ENCODE results near the gene ST6GALNAC2.
"Not testable (repeated sequence)": the region's sequence is repeated elsewhere in the genome, so short reads cannot be mapped to it uniquely, and the experiment has no call there.

Gene ST6GALNAC2

DNA sequence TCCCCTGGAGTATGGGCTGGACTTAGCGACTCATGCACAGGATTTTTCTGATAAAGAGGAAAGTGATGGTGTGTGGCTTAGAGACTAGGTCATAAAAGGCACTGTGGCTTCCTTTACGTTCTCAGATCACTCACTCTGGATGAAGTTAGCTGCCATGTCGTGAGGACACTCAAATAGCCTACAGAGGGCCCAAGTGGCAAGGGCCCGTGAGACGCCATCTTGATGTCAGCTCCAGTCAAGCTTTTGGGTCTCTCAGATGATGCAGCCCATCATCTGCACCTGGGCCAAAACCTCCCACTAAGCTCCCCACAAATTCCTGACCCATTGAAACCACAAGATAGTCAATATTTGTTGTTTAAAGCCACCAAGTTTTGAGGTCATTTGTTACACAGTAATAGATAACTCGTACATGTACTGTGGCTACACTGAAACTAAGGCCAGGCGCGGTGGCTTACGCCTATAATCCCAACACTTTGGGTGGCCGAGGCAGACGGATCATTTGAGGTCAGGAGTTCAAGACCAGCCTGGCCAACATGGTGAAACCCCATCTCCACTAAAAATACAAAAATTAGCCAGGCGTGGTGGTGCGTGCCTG, 14.7 kb downstream of the ST6GALNAC2 start:
- no peak for DNase-seq (ENCODE audit: low read depth)

DNA sequence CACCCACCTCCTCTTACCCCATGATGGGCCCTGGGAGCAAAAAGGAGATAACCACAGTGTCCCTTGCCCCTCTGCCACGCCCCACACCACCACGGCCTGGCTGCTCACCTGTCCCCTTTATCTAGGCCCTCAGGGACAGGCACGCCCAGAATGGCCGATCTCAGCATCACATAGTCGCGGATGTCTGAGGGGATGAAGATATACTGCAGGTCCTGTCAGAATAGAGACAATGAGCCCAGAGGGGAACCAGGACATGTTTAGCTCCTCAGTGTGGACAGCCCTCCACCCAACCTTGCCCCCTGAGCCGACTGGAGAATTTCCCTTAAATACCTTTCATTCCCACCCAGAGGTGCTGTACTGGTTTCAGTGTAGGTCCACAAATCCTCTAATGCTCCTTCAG, 15.2 kb downstream of the ST6GALNAC2 start:
- no peak for DNase-seq (ENCODE audit: low read depth)

- DNase-seq (ENCODE audit: low read depth), result no peak
These were observed 15.9 kb downstream of the ST6GALNAC2 start for GRCh38 chr17:76569607-76570279.

- DNase-seq (ENCODE audit: low read depth), result no peak
These were observed 16.8 kb downstream of the ST6GALNAC2 start for GRCh38 chr17:76568811-76569221.

GRCh38 chr17:76567634-76568432, 17.8 kb downstream of the ST6GALNAC2 start:
- DNase-seq (ENCODE audit: low read depth), result peak; percentile 39

GRCh38 chr17:76566988-76567431, 18.6 kb downstream of the ST6GALNAC2 start:
- DNase-seq (ENCODE audit: low read depth), result peak; percentile 22

GRCh38 chr17:76566613-76566943, 19.1 kb downstream of the ST6GALNAC2 start:
- DNase-seq (ENCODE audit: low read depth), result peak; percentile 21

DNA sequence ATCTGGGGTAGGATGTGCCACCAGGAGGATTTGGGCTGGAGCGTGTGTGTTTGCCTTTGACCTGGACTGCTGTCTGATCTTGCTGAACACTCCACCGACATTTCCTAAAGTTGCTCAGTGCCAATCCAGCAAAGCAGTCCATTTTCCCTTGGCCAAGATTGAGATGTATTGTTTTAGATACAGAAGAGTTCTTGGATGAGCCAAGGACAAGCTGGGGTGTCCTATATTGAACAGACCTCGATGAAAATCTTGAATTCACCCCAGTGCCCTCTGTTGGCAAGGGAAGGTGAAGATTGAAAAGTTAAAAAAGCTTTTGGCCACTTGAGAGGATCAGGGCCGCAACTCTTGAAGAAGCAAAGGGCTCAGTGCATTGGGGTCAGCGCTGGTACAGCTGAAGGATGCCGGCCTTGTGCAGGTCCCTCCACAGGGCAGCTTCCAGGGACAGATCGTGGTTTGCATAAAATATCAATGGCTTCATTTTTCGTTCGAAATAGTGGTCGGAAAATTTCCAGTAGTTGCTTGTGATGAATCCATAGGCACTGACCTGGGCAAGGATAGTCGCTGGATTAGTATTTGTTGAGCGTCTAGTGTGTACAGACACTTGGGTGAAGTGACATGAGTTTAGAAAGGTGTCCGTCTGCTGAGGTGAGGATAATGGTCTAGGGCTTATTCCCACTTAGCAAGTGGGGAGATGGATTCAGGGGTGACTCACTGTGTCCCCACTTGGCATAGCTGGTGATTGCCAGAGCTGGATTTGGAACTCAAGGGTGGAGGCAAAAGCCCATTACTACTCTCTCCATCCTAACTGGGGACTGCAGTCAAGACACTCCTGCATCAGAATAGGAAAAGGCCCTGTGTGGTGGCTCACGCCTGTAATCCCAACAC, 19.7 kb downstream of the ST6GALNAC2 start:
- peak; percentile 18 for DNase-seq (ENCODE audit: low read depth)

GRCh38 chr17:76564991-76565727, 20.5 kb downstream of the ST6GALNAC2 start:
- DNase-seq (ENCODE audit: low read depth), result peak; percentile 84

GRCh38 chr17:76563359-76563758, 22.3 kb downstream of the ST6GALNAC2 start:
- DNase-seq (ENCODE audit: low read depth), result not testable (repeated sequence)

DNA sequence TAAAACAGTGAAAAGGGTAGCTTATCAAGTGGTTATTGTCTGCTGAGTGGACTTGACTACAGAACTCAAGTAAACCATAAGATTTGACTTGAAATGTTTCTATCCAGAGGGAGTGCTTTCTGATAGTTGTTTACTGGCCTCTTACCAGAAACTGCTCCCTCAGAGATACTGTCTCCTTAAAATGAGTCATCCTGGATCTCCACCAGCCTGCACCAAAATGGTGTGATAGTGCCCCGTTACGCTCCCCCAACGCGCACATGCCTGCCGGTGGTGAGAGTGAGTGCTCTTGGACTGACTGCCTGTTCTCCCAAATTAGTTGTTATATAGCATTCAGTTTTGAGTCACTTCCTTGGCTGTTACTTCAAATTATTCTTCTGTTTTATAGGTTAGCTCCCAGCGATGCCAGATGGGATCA, 22.9 kb downstream of the ST6GALNAC2 start:
- peak; percentile 95 for DNase-seq (ENCODE audit: low read depth)

GRCh38 chr17:76561799-76562268, 23.8 kb downstream of the ST6GALNAC2 start:
- DNase-seq (ENCODE audit: low read depth), result peak; percentile 78

DNA sequence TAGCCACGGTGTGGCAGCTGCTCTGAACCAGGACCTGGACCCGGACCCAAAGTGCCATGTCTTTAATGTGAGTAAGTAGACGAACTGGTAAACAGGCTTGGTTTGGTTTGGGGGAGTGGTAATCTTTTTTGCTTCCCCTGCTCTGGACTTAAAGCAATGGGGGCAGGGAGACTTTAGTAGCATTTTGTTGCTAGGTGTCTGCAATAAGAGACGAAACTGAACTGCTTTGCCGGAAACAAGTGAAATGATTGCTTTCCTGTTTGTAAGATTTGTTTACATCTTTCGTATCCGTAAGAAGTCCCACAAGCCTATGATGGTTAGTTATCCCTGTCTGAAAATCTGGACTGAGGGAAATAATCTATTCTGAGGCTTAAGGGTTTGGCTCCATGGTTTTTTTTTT, 24.3 kb downstream of the ST6GALNAC2 start:
- peak; percentile 64 for DNase-seq (ENCODE audit: low read depth)

DNA sequence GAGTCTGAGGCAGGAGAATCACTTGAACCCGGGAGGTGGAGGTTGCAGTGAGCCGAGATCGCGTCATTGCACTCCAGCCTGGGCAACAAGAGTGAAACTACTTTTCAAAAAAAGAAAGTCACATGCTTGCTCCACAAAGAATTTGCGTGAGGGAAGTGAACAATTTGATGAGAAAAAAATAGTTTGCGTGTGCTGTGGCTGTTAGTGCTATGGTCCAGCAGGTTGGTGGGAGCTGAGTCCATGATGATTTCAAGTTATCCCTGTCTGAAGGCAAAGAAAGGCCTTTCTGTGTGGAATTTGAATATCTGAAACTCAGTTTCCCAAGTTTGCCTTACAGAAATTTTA, 24.8 kb downstream of the ST6GALNAC2 start:
- DNase-seq (ENCODE audit: low read depth), result peak; percentile 45

DNA sequence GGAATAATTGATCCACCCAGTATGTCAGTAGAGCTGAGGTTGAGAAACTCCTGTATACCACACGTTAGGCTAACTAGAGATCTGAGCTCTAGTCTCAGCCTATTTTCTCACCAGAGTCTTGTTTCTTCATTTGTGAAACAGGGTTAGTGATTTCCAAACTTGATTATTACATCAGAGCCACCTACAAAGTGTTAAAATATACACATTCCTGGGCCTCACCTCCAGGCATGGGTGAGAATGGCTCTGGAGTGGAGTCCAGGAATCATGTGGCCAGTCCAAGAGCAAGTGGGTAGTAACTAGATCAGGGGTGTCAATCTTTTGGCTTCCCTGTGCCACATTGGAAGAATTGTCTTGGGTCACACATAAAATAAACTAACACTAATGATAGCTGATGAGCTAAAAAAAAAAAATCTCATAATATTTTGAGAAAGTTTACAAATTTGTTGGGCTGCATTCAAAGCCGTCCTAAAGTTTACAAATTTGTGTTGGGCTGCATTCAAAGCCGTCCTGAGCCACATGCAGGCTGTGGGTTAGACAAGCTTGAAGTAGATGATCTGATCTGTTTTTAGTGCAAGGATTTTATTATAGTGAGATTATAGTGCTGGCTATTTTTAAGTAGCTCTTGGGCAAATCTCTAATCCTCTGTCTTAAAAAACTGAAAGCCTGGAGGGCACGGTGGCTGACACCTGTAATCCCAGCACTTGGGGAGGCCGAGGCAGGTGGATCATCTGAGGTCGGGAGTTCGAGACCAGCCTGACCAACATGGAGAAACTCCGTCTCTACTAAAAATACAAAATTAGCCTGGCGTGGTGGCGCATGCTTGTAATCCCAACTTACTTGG, 25.4 kb downstream of the ST6GALNAC2 start:
- DNase-seq (ENCODE audit: low read depth), result no peak

DNA sequence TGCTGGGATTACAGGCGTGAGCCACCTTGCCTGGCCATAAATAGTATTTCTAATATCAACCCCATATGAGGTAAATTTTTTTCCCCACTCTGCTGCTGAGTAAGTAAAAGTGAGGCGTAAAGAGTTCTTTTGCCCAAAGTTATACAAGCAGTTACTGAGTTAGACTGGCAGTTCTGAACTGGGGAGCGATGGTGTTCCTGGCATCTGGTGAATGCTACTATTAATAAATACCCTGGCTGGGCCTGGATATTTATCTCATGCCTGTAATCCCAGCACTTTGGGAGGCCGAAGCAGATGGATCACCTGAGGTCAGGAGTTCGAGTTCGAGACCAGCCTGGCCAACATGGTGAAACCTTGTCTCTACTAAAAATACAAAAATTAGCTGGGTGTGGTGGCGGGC, 26.2 kb downstream of the ST6GALNAC2 start:
- not testable (repeated sequence) for DNase-seq (ENCODE audit: low read depth)

DNA sequence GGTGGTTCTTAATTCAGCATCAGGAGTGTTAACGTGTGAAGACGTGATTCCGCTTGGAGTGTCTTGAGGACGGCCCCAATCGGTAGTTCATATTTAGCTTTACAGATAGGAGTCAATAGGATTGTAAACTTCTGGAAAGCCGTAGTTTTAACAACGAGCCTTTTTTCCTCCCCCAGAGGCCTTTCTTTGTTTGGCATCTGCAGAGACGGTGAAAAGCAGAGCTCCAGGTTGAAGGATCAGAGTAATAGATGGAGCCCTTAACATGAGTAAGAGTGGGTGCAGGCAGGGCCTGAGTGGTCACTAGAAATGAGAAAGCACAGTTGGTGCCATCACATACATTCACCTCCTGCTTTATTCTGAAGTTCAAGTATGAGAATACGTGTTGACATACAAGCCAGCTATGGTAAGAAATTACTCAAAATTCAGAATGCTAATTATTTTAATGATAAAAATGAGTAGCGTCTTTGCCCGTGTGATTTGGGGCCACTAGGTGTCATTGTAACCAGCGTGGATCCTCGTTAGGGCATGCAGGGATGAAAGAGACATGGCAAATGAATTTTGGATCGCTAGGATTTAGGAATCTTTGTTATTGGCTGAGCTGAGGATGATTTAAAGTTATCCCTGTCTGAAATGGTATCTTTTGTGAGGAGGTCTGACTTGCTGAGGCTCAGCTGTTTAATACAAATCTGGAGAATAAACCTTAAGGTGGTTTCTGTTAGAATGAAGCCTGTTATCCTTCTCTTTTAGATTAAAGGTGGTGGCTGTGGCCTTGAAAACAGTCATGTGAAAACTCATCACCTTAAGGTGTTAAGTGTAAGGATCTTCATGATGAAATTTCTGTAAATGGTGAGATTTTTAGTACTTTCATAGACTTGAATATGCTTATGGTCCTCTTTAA, 27.2 kb downstream of the ST6GALNAC2 start:
- peak; percentile 62 for DNase-seq (ENCODE audit: low read depth)

DNA sequence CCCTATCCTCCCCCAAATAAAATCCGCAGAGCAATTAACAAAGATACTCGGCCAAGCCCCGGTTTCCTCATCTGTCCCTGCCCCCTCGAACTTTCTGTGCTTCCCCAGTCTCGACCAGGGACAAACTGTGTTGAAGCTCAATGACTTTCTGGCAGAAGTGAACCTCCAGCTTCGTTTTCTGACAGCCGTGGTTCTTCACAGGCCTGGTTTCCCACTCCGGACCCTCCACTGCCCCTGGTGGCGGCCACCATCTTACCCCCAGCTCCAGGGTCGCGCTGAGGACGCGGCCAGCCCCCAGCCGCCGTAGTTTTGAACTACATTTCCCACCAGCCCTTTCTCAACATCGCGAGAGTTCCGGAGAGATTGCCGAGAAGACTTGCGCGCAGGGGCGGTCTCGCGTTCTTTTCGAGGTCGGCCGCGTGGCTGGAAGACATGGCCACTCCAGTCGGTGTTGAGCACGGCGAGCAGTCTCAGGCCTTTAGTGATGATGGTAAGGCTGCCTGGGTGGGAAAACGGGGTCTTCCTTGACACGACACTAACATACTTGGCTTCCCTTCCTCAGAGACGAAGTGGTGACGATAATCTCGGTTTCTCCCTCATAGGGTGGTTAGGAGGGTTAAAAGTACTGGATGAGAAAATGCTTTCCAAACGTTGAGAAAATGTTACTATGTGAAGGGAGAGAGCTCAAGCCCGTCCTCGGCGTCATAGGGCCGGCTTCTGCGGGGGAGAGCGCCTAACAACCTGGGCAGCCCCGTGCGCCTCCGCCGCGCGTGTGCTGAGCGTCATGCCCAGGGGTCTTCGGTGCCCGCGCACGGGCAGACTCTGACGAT, 28.1 kb downstream of the ST6GALNAC2 start:
- DNase-seq (ENCODE audit: low read depth), result peak; percentile 100

Measured in ELR (cell line).